Epithelial cell of esophagus (primary cell): Measurements from ENCODE around the gene SSTR5.
"Not testable (repeated sequence)": the region's sequence is repeated elsewhere in the genome, so short reads cannot be mapped to it uniquely, and the experiment has no call there.

Source experiments
- DNase-seq: peaks from one replicate; pipeline ENCODE4 v3.0.0; 2010; ENCODE audit warnings: low read depth
- H3K4me3 ChIP-seq: 2 replicates; pipeline ENCODE4 v1.5.1; 2011; ENCODE audit warnings: mild to moderate bottlenecking, low read length, control low read depth
- CTCF ChIP-seq: IDR thresholded peaks from 2 replicates; pipeline ENCODE4 v1.5.1; 2011; ENCODE audit warnings: low read depth, mild to moderate bottlenecking, low read length, control low read depth, inconsistent platforms; ENCODE audit not compliant: insufficient read depth; ENCODE audit errors: missing control alignments

Gene SSTR5

GRCh38 chr16:1082952-1083675 is 10.6 kb downstream of the SSTR5 start:
- no peak for TF ChIP-seq CTCF
- H3K4me3 ChIP-seq, result no peak overlapping the region
- DNase-seq, result no peak

- H3K4me3 ChIP-seq, result no peak overlapping the region
- DNase-seq, result no peak
- no peak for TF ChIP-seq CTCF
Observed at GRCh38 chr16:1084971-1085370, 12.4 kb downstream of the SSTR5 start.

DNA sequence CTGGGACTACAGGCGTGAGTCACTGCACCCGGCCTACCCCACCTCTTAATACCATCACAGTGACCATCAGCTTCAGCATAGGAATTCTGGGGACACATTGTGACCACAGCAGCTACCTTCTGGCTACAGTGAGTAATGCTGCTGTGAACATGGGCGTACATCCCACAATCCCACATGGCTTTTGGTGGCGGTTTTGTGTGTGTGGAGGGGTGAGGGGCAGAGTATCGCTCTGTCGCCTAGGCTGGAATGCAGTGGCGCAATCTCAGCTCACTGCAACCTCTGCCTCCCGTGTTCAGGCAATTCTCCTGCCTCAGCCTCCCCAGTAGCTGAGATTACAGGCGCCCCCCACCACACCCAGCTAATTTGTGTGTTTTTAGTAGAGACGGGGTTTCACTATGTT is 13.9 kb downstream of the SSTR5 start:
- not testable (repeated sequence) for DNase-seq, H3K4me3 ChIP-seq

DNA sequence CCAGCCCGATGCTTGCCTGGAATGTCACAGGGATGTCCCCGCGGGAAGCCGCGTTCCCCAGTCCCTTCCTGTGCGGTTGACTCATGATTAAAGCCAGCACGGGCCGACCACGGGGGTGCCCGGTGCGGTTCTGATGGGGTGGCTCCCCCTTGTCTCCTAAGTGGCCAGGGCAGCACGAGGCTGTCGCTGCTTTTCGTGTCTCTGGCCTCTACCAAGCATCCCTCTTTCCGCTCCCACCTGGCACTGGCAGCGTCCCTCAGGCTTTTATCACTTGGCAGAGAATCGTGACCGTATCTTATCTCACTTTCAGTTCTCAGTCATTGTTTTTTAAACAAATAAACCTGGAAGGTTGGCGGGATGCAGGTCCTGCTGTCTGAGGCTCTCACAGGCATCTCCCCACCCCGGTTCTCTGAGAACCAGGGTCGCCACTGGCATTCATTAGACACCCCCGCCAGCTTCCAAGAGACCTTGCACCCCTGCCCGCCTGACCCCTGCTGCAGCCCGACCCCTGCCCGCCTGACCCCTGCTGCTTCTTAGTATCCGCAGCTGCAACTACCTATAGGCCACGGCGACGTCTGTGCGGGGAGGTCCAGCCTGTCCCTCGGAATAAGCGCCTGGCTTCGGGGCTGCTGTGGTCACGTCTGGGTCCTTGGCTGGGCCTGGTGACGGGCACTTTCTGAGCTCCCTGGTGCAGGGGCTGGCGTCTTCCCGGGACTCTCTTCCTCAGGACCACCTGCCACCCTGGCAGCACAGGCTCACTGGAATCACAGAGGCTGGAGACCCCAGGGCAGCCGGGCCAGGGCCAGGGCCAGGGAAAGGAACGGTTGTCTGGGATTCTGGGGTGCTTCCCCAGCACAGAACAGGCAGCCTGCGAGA is 16.0 kb downstream of the SSTR5 start:
- no peak for TF ChIP-seq CTCF
- H3K4me3 ChIP-seq, result no peak overlapping the region
- DNase-seq, result no peak

DNA sequence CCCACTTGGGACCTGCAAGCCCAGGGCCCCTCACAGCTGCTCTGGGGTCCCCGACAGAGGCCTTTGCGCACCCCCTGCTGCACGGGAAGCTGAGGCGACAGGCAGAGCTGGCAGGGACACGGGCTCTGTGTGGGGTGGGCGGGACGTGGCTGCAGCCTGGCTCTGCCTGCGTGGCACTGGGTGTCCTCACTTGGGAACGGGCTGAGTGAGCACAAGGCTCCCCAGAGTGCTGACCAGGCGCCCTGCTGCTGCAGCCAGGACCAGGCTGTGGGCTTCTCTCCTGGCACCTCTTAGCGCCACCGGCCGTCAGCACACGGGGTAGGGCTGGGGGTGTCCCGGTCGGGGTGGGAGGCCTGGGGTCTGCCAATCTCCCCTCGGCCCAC is 16.9 kb downstream of the SSTR5 start:
- no peak for DNase-seq
- H3K4me3 ChIP-seq, result no peak overlapping the region
- no peak for TF ChIP-seq CTCF

- no peak for DNase-seq
- H3K4me3 ChIP-seq, result no peak overlapping the region
- TF ChIP-seq CTCF, result no peak
Observed at GRCh38 chr16:1089822-1090619, 17.5 kb downstream of the SSTR5 start.
